Measurements from ENCODE around the gene DPP6.

- no peak for TF ChIP-seq POLR2A (IDR thresholded peaks at IDR 0.05)
- TF ChIP-seq, protein P1, sequence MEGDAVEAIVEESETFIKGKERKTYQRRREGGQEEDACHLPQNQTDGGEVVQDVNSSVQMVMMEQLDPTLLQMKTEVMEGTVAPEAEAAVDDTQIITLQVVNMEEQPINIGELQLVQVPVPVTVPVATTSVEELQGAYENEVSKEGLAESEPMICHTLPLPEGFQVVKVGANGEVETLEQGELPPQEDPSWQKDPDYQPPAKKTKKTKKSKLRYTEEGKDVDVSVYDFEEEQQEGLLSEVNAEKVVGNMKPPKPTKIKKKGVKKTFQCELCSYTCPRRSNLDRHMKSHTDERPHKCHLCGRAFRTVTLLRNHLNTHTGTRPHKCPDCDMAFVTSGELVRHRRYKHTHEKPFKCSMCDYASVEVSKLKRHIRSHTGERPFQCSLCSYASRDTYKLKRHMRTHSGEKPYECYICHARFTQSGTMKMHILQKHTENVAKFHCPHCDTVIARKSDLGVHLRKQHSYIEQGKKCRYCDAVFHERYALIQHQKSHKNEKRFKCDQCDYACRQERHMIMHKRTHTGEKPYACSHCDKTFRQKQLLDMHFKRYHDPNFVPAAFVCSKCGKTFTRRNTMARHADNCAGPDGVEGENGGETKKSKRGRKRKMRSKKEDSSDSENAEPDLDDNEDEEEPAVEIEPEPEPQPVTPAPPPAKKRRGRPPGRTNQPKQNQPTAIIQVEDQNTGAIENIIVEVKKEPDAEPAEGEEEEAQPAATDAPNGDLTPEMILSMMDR (IDR thresholded peaks at IDR 0.05), result no peak
Observed at GRCh38 chr7:154437234-154437633, 385.0 kb downstream of the DPP6 start.

Measured in transverse colon (tissue), 3 donors.